ENCODE results near the gene RPL32. TPM values are rescaled to one million over a fixed set of nuclear protein-coding genes. Genes with fewer than 3 reads are reported as not detected.

RPL32 gene
- total and polyA plus RNA-seq, 2 experiments from 2014 or later, result 426 to 947 TPM

- no peaks in the 10 kb centered on the region for H3K36me3 ChIP-seq (ENCODE audit: low read depth)
- no peaks in the 10 kb centered on the region for H4K20me1 ChIP-seq (ENCODE audit: insufficient read depth)
- TF ChIP-seq EZH2phosphoT487 (IDR thresholded peaks at IDR 0.05; ENCODE audit: insufficient read depth, low read depth) (no peak), EZH2 (IDR thresholded peaks at IDR 0.05; ENCODE audit: insufficient read depth, poor library complexity, severe bottlenecking) (no peak)
- H3K9ac ChIP-seq, result no peak overlapping the region
- in situ Hi-C loops (cut with MboI), result no loop called here
- H2AFZ ChIP-seq, result no peak overlapping the region
- H3K9me3 ChIP-seq (ENCODE audit: low read depth), result no peaks in the 10 kb centered on the region
- 52 to 54% methylated on average over 3 of the region's 3 CpGs for WGBS, 2 experiments (ENCODE audit: low coverage in 1 of 2, low lambda C conversion rate in 2 of 2, missing lambda C conversion rate in 2 of 2)
- no peak overlapping the region for H3K27ac ChIP-seq
- H3K4me2 ChIP-seq (ENCODE audit: unreplicated experiment), result no peak overlapping the region
- no peaks in the 10 kb centered on the region for H3K79me2 ChIP-seq (ENCODE audit: insufficient read depth)
- H3K4me1 ChIP-seq (ENCODE audit: insufficient read depth), result peaks cover 13% of the 10 kb centered on the region
- H3F3A ChIP-seq (ENCODE audit: insufficient read depth), result peaks cover 15% of the 10 kb centered on the region; the same call in 1 of the 2 replicates
- no peaks in the 10 kb centered on the region for H3K27me3 ChIP-seq (replicated peaks; ENCODE audit: insufficient read depth)
- H3K4me3 ChIP-seq, result no peak overlapping the region
- DNase-seq, result no peak
- no peaks in the 10 kb centered on the region for H3K9me2 ChIP-seq (ENCODE audit: insufficient read depth)
Measured at GRCh38 chr3:12852201-12852600, 10.8 kb upstream of the RPL32 start.

DNA sequence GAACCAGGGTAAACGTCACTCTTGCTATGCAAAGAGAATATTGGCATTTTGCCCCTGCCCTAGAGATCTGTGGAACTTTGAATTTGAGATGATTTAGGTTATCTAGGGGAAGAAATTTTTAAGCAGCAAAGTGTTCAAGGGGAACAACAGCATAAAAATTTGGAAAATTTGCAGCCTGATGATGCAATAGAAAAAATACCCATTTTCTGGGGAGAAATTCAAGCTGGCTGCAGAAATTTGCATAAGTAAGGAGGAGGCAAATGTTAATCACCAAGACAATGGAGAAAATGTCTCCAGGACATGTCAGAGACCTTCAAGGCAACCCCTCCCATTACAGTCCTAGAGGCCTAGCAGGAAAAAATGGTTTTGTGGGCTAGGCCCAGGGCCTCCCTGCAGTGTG is 4.4 kb upstream of the RPL32 start:
- H2AFZ ChIP-seq, result no peak overlapping the region
- H3F3A ChIP-seq (ENCODE audit: insufficient read depth), result no peaks in the 10 kb centered on the region
- no peak for DNase-seq
- no peak overlapping the region for H3K9ac ChIP-seq
- H4K20me1 ChIP-seq (ENCODE audit: insufficient read depth), result no peaks in the 10 kb centered on the region
- no peaks in the 10 kb centered on the region for H3K9me3 ChIP-seq (ENCODE audit: low read depth)
- H3K27me3 ChIP-seq (replicated peaks; ENCODE audit: insufficient read depth), result no peaks in the 10 kb centered on the region
- H3K4me1 ChIP-seq (ENCODE audit: insufficient read depth), result peaks cover 14% of the 10 kb centered on the region
- H3K79me2 ChIP-seq (ENCODE audit: insufficient read depth), result peaks cover 5% of the 10 kb centered on the region
- 25 to 32% methylated on average over 1 of the region's 1 CpG for WGBS, 2 experiments (ENCODE audit: low coverage in 1 of 2, low lambda C conversion rate in 2 of 2, missing lambda C conversion rate in 2 of 2)
- in situ Hi-C loops (cut with MboI), result no loop called here
- no peaks in the 10 kb centered on the region for H3K9me2 ChIP-seq (ENCODE audit: insufficient read depth)
- TF ChIP-seq EZH2phosphoT487 (IDR thresholded peaks at IDR 0.05; ENCODE audit: insufficient read depth, low read depth), result no peak
- TF ChIP-seq EZH2 (IDR thresholded peaks at IDR 0.05; ENCODE audit: insufficient read depth, poor library complexity, severe bottlenecking), result no peak
- no peak overlapping the region for H3K27ac ChIP-seq
- H3K4me3 ChIP-seq, result no peak overlapping the region
- H3K36me3 ChIP-seq (ENCODE audit: low read depth), result no peaks in the 10 kb centered on the region
- H3K4me2 ChIP-seq (ENCODE audit: unreplicated experiment), result no peak overlapping the region

DNA sequence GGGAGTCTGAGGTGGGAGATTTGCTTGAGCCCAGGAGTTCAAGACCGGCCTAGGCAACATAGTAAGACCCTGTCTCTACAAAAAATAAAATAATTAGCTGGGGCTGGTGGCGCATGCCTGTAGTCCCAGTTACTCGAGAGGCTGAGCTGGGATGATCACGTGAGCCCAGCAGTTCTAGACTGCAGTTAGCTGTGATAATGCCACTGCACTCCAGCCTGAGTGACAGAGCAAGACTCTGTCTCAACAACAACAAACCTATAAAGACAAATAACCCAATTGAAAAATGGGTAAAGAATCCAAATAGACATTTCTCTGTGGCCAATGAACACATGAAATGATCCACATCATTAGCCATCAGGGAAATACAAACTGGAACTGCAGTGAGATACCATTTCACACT is 1.1 kb upstream of the RPL32 start:
- H3K36me3 ChIP-seq (ENCODE audit: low read depth), result peaks cover 23% of the 10 kb centered on the region
- no peaks in the 10 kb centered on the region for H3K9me2 ChIP-seq (ENCODE audit: insufficient read depth)
- H3K27me3 ChIP-seq (replicated peaks; ENCODE audit: insufficient read depth), result no peaks in the 10 kb centered on the region
- H3K4me1 ChIP-seq (ENCODE audit: insufficient read depth), result peaks cover 40% of the 10 kb centered on the region
- H4K20me1 ChIP-seq (ENCODE audit: insufficient read depth), result peaks cover 26% of the 10 kb centered on the region; the same call in 1 of the 2 replicates
- 91 to 93% methylated on average over 4 of the region's 4 CpGs for WGBS, 2 experiments (ENCODE audit: low coverage in 1 of 2, low lambda C conversion rate in 2 of 2, missing lambda C conversion rate in 2 of 2)
- H3K27ac ChIP-seq, result no peak overlapping the region
- DNase-seq, result no peak
- H3K4me2 ChIP-seq (ENCODE audit: unreplicated experiment), result no peak overlapping the region
- in situ Hi-C loops (cut with MboI), result no loop called here
- peaks cover 29% of the 10 kb centered on the region; the same call in 1 of the 2 replicates for H3F3A ChIP-seq (ENCODE audit: insufficient read depth)
- no peaks in the 10 kb centered on the region for H3K9me3 ChIP-seq (ENCODE audit: low read depth)
- peak overlapping the region; percentile 96 for H2AFZ ChIP-seq
- no peak overlapping the region for H3K4me3 ChIP-seq
- H3K79me2 ChIP-seq (ENCODE audit: insufficient read depth), result peaks cover 39% of the 10 kb centered on the region
- 0 out of 2 replicates have a peak overlapping the region, but pooled peaks have one; percentile 96 for H3K9ac ChIP-seq
- TF ChIP-seq EZH2phosphoT487 (IDR thresholded peaks at IDR 0.05; ENCODE audit: insufficient read depth, low read depth) (no peak), EZH2 (IDR thresholded peaks at IDR 0.05; ENCODE audit: insufficient read depth, poor library complexity, severe bottlenecking) (no peak)

GRCh38 chr3:12841970-12842328 is 584 bp upstream of the RPL32 start:
- peaks cover 31% of the 10 kb centered on the region; the same call in 1 of the 2 replicates for H4K20me1 ChIP-seq (ENCODE audit: insufficient read depth)
- TF ChIP-seq EZH2 (IDR thresholded peaks at IDR 0.05; ENCODE audit: insufficient read depth, poor library complexity, severe bottlenecking), result no peak
- TF ChIP-seq EZH2phosphoT487 (IDR thresholded peaks at IDR 0.05; ENCODE audit: insufficient read depth, low read depth), result no peak
- peak overlapping the region; percentile 87 for H3K27ac ChIP-seq
- peak overlapping the region; percentile 94 for H3K4me3 ChIP-seq
- H3F3A ChIP-seq (ENCODE audit: insufficient read depth), result peaks cover 35% of the 10 kb centered on the region
- H3K36me3 ChIP-seq (ENCODE audit: low read depth), result peaks cover 29% of the 10 kb centered on the region
- H3K4me1 ChIP-seq (ENCODE audit: insufficient read depth), result peaks cover 44% of the 10 kb centered on the region
- peak overlapping the region; percentile 77 for H3K4me2 ChIP-seq (ENCODE audit: unreplicated experiment)
- no peaks in the 10 kb centered on the region for H3K9me2 ChIP-seq (ENCODE audit: insufficient read depth)
- peak overlapping the region; percentile 96 for H2AFZ ChIP-seq
- H3K79me2 ChIP-seq (ENCODE audit: insufficient read depth), result peaks cover 44% of the 10 kb centered on the region
- in situ Hi-C loops (cut with MboI), result no loop called here
- no peaks in the 10 kb centered on the region for H3K27me3 ChIP-seq (replicated peaks; ENCODE audit: insufficient read depth)
- H3K9me3 ChIP-seq (ENCODE audit: low read depth), result no peaks in the 10 kb centered on the region
- peak overlapping the region; percentile 96 for H3K9ac ChIP-seq
- no peak for DNase-seq
- WGBS, 2 experiments (ENCODE audit: low coverage in 1 of 2, low lambda C conversion rate in 2 of 2, missing lambda C conversion rate in 2 of 2), result 21 to 22% methylated on average over 7 of the region's 7 CpGs
